Cardiac muscle cell (in vitro differentiated cells and primary cell): ENCODE data around the gene IPO11. TPM values are rescaled to one million over a fixed set of nuclear protein-coding genes. Genes with fewer than 3 reads are reported as not detected.
"Not testable (repeated sequence)": the region's sequence is repeated elsewhere in the genome, so short reads cannot be mapped to it uniquely, and the experiment has no call there.

Experiments used
- DNase-seq, 2 donors: peaks; one replicate each; pipeline versions ENCODE4 v3.0.0 to v3.0.0-alpha.2; 2010 to 2017; ENCODE audit warnings: low read depth in 1 of 2, low spot score in 1 of 2
- H3K27ac ChIP-seq: fragments of 200-600 bp; sonication (generic); 2 replicates; pipeline ENCODE4 v1.5.1; 2016
- H3K27me3 ChIP-seq: fragments of 200-600 bp; sonication (generic); 2 replicates; pipeline ENCODE4 v1.6.0; 2016; ENCODE audit warnings: control low read depth
- H3K36me3 ChIP-seq: fragments of 200-600 bp; sonication (generic); 2 replicates; pipeline ENCODE4 v1.5.1; 2016; ENCODE audit warnings: control low read depth
- H3K4me1 ChIP-seq: fragments of 200-600 bp; sonication (generic); 2 replicates; pipeline ENCODE4 v1.8.1; 2017; ENCODE audit warnings: low read depth, mild to moderate bottlenecking, mixed run types
- H3K4me3 ChIP-seq: fragments of 200-600 bp; sonication (generic); 2 replicates; pipeline ENCODE4 v1.5.1; 2016; ENCODE audit warnings: mild to moderate bottlenecking
- H3K9me3 ChIP-seq: fragments of 200-600 bp; sonication (generic); 2 replicates; pipeline ENCODE4 v1.5.1; 2017; ENCODE audit warnings: low read depth, mild to moderate bottlenecking, control low read depth
- polyA plus RNA-seq: library from polyadenylated mRNA; unstranded; fragments of >200 nt; fragmentation: Nextera tagmentation; extraction: Ambion mirVana; gene quantifications from 2 replicates; pipeline ENCODE4 v1.2.1, GENCODE V29; 2016
- total RNA-seq: library from RNA; depleted of rRNA; stranded (reverse); fragments of >200 nt; gene quantifications from 2 replicates; pipeline ENCODE4 v1.2.3, GENCODE V29; 2016
- TF ChIP-seq, protein P1 (sequence below): IDR thresholded peaks from 2 replicates; pipeline ENCODE4 v1.5.1; 2012; ENCODE audit warnings: low read depth, mild to moderate bottlenecking, low read length

IPO11 gene
- total and polyA plus RNA-seq, 2 experiments from 2014 or later = 11.6 to 17.9 TPM

- no peaks in the 10 kb centered on the region for H3K27me3 ChIP-seq
- no peaks in the 10 kb centered on the region for H3K36me3 ChIP-seq
- DNase-seq = no peak
- H3K27ac ChIP-seq = no peak overlapping the region
- H3K4me3 ChIP-seq = no peak overlapping the region
- H3K4me1 ChIP-seq = no peaks in the 10 kb centered on the region
- TF ChIP-seq, protein P1, sequence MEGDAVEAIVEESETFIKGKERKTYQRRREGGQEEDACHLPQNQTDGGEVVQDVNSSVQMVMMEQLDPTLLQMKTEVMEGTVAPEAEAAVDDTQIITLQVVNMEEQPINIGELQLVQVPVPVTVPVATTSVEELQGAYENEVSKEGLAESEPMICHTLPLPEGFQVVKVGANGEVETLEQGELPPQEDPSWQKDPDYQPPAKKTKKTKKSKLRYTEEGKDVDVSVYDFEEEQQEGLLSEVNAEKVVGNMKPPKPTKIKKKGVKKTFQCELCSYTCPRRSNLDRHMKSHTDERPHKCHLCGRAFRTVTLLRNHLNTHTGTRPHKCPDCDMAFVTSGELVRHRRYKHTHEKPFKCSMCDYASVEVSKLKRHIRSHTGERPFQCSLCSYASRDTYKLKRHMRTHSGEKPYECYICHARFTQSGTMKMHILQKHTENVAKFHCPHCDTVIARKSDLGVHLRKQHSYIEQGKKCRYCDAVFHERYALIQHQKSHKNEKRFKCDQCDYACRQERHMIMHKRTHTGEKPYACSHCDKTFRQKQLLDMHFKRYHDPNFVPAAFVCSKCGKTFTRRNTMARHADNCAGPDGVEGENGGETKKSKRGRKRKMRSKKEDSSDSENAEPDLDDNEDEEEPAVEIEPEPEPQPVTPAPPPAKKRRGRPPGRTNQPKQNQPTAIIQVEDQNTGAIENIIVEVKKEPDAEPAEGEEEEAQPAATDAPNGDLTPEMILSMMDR = no peak
- H3K9me3 ChIP-seq = no peaks in the 10 kb centered on the region
These were observed 102.1 kb downstream of the IPO11 start for GRCh38 chr5:62514510-62515119.

GRCh38 chr5:62520812-62521211 lies 108.2 kb downstream of the IPO11 start:
- H3K4me1 ChIP-seq, H3K27me3 ChIP-seq, H3K27ac ChIP-seq, DNase-seq, H3K36me3 ChIP-seq, H3K9me3 ChIP-seq, H3K4me3 ChIP-seq: not testable (repeated sequence)

DNA sequence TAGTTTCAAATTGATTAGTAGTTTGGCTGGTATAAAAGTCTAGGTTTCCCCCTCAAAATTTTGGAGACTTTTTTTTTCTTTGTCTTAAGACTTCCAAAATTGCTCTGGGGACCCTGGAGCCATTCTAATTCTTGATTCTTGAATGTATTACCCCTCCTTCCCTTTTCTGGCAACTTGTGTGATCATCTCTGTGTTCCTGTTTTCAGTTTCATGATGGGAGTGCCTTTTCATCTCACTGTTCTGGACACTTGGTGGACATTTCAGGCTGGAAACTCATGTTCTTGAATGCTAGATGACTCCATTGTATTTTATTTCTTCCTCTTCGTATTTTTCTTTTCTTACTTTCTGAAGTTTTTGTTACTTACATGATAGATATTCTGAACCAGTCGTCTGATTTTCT lies 108.8 kb downstream of the IPO11 start:
- Histone ChIP-seq H3K9me3 (no peaks in the 10 kb centered on the region), H3K27me3 (no peaks in the 10 kb centered on the region), H3K4me1 (no peaks in the 10 kb centered on the region), H3K4me3 (no peak overlapping the region), H3K36me3 (no peaks in the 10 kb centered on the region), H3K27ac (no peak overlapping the region)
- TF ChIP-seq, protein P1 = no peak
- no peak for DNase-seq

DNA sequence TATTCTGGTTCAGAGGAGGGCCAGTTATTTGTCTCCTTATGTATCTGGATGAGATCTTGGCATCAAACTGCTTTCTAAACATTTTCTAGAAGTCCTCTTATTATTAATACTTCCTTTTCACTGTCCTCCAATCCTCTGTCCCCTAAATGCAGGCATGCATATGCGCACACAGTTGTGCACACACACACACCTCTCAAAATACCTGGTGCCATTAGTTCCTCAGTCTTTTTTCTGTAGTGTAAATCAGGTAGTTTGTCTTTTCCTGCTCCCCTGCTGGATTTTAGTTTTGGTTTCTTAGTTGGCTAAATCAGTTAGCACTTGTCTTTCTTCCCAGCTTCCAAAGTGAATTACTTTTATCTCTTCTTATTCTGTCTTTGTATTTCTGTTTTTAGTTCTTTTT lies 110.2 kb downstream of the IPO11 start:
- Histone ChIP-seq H3K27ac (no peak overlapping the region), H3K9me3 (no peaks in the 10 kb centered on the region), H3K4me3 (no peak overlapping the region), H3K36me3 (no peaks in the 10 kb centered on the region), H3K4me1 (no peaks in the 10 kb centered on the region), H3K27me3 (no peaks in the 10 kb centered on the region)
- no peak for DNase-seq
- TF ChIP-seq, protein P1 = no peak

DNA sequence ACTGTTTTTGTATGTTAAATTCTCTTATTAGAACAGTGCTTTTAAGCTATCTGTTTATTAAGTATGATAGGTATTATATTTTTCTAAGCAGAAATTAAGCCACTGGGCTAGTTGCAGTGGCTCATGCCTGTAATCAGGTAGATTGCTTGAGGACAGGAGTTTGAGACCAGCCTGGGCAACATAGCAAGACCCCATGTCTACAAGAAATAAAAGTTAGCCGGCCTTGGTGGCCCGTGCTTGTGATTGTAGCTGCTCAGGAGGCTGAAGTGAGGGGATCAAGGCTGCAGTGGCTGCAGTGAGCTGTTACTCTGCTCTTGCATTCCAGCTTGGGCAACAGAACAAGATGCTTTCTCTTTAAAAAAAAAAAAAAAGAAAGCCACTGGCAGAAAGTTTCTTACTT lies 121.0 kb downstream of the IPO11 start:
- TF ChIP-seq, protein P1 = no peak
- Histone ChIP-seq H3K9me3 (no peaks in the 10 kb centered on the region), H3K36me3 (peaks cover 4% of the 10 kb centered on the region), H3K4me1 (no peaks in the 10 kb centered on the region), H3K27me3 (no peaks in the 10 kb centered on the region), H3K4me3 (no peak overlapping the region), H3K27ac (no peak overlapping the region)
- DNase-seq = no peak

- H3K4me3 ChIP-seq = no peak overlapping the region
- TF ChIP-seq, protein P1 = no peak
- H3K9me3 ChIP-seq = no peaks in the 10 kb centered on the region
- H3K4me1 ChIP-seq = no peaks in the 10 kb centered on the region
- DNase-seq = no peak
- no peak overlapping the region for H3K27ac ChIP-seq
- peaks cover 4% of the 10 kb centered on the region for H3K36me3 ChIP-seq
- no peaks in the 10 kb centered on the region for H3K27me3 ChIP-seq
These were observed 122.1 kb downstream of the IPO11 start for GRCh38 chr5:62534461-62535236.
